Muscle layer of duodenum (tissue), 2 donors: ENCODE measurements around the gene ZNF574.

Experiments used
- H3K27ac ChIP-seq: one replicate; pipeline ENCODE4 v1.7.0; 2013; ENCODE audit warnings: mild to moderate bottlenecking, low read length
- H3K27me3 ChIP-seq: one replicate; pipeline ENCODE4 v1.7.0; 2013; ENCODE audit warnings: low read depth, mild to moderate bottlenecking, control low read depth, low read length
- H3K36me3 ChIP-seq, 2 donors: one replicate each; pipeline ENCODE4 v1.7.0; 2013; ENCODE audit warnings: low read length in 2 of 2, control low read depth in 1 of 2, mild to moderate bottlenecking in 1 of 2; ENCODE audit not compliant: insufficient read depth in 2 of 2, control insufficient read depth in 1 of 2
- H3K4me1 ChIP-seq, 2 donors: one replicate each; pipeline ENCODE4 v1.7.0; 2013; ENCODE audit warnings: low read length in 2 of 2, mild to moderate bottlenecking in 2 of 2, control low read depth in 1 of 2, moderate library complexity in 1 of 2; ENCODE audit not compliant: insufficient read depth in 2 of 2, control insufficient read depth in 1 of 2
- H3K4me3 ChIP-seq, 2 donors: one replicate each; pipeline ENCODE4 v1.7.0; 2013; ENCODE audit warnings: low read length in 2 of 2, low read depth in 1 of 2, mild to moderate bottlenecking in 1 of 2
- H3K9me3 ChIP-seq, 2 donors: one replicate each; pipeline ENCODE4 v1.7.0; 2013; ENCODE audit warnings: low read length in 2 of 2, control low read depth in 1 of 2, mild to moderate bottlenecking in 1 of 2; ENCODE audit not compliant: control insufficient read depth in 1 of 2
- donor health status: healthy.

ZNF574 gene

GRCh38 chr19:42109896-42110295 lies 33.9 kb downstream of the ZNF574 start:
- Histone ChIP-seq H3K36me3 (no peaks in the 10 kb centered on the region), H3K27ac (no peak overlapping the region), H3K4me3 (no peak overlapping the region), H3K4me1 (peaks cover 6 to 8% of the 10 kb centered on the region in 2 donors), H3K9me3 (no peaks in the 10 kb centered on the region), H3K27me3 (no peaks in the 10 kb centered on the region)

DNA sequence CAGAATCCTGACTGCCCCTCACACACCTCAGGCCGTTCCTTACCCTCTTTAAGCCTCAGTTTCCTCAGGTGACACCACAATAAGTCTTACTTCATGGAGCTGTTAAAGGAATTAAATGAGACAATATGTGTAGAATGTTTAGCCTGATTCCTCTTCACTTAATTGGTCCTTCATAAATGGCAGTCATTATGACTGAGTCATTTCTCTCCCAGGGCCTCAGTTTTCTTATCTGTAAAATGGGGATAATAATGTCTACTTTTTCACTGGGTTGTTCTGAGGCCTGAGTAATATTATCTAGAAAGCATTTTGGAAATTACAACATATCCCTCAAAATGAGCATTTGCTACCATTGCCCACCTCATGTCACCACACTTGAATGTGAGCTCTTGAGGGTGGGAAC lies 34.7 kb downstream of the ZNF574 start:
- Histone ChIP-seq H3K9me3 (no peaks in the 10 kb centered on the region), H3K4me3 (no peak overlapping the region)

DNA sequence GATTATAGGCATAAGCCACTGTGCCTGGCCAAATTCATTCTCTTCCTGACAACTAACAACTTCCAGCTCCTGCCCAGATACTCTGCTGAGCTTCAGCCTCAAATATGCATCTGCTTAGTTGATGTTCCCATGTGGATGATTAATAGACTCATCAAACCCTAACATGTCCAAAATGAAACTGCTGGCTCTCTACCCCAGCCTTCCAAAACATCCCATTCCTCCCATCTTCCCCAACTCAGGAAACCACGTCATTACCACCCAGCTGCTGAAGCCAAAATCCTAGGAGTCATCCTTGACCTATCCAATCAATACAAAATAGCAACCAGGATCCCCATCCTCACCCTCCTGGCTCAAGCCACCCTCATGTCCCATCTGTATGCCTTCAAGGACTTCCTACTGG lies 35.4 kb downstream of the ZNF574 start:
- Histone ChIP-seq H3K4me3 (no peak overlapping the region), H3K9me3 (no peaks in the 10 kb centered on the region), H3K27me3 (no peaks in the 10 kb centered on the region), H3K36me3 (no peaks in the 10 kb centered on the region), H3K4me1 (peaks cover 6 to 8% of the 10 kb centered on the region in 2 donors), H3K27ac (no peak overlapping the region)

More for the DNA sequence above, 34.7 kb downstream of the ZNF574 start:
- H3K36me3 ChIP-seq, result no peaks in the 10 kb centered on the region
- H3K27me3 ChIP-seq, result no peaks in the 10 kb centered on the region
- peaks cover 6 to 8% of the 10 kb centered on the region in 2 donors for H3K4me1 ChIP-seq
- no peak overlapping the region for H3K27ac ChIP-seq

DNA sequence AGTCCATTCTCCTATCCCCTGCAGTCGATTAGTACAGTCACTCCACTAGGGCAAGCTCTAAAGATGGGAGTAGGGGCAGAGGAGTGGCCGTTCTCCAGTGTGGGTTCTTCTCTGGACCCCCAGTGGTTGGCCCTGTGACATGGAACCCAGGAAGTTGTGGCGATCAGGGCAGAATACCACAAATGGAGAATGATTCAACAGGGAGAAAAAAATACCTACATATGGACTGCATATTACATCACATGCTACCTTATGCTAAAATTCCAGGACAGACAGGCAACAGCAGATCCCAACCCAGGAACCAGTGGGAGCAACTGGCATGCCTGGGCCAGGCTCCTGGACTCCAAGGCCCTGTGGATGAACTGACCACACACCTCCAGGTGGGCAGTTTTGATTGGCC lies 35.8 kb downstream of the ZNF574 start:
- H3K4me3 ChIP-seq, result no peak overlapping the region
- H3K9me3 ChIP-seq, result no peaks in the 10 kb centered on the region
- no peaks in the 10 kb centered on the region for H3K36me3 ChIP-seq
- H3K4me1 ChIP-seq, result peaks cover 6 to 8% of the 10 kb centered on the region in 2 donors
- H3K27me3 ChIP-seq, result no peaks in the 10 kb centered on the region
- H3K27ac ChIP-seq, result no peak overlapping the region

DNA sequence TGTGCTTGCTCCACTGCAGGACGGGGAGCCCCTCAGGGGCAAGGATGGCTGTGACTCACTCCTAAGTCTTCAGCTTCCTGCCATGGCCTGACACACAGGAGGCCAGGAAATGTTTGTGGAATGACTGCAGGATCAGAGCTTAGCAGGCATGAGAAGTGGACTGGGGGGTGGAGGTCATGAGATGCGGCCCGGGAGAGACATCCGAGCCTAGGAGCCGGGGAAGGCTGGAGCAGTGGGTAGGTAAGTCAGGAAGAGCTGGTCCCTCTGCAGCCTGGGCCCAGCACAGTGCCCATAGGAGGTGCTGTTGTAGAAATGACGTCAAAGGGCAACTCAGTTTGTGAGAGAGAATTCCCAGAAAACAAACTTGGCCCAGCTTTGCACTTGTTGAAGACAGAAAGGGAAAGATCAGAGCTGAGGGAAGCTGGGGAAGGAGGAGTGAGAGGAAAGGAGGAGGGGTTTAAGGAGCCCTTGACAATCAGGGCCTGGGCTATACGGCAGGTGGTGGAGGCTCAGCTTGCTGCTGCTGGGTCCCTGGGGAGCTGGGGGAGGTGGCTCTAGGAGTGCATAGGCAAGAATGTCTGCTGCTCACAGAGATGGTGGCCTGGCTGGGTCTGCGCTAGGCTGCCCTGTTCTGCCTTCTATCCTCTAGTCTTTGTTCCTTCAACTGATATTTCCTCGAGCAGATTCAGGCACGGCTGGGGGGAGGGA lies 37.8 kb downstream of the ZNF574 start:
- H3K27ac ChIP-seq, result peak overlapping the region; percentile 56
- no peaks in the 10 kb centered on the region for H3K9me3 ChIP-seq
- no peaks in the 10 kb centered on the region for H3K36me3 ChIP-seq
- H3K4me3 ChIP-seq, result no peak overlapping the region
- peaks cover 6 to 8% of the 10 kb centered on the region in 2 donors for H3K4me1 ChIP-seq
- no peaks in the 10 kb centered on the region for H3K27me3 ChIP-seq

DNA sequence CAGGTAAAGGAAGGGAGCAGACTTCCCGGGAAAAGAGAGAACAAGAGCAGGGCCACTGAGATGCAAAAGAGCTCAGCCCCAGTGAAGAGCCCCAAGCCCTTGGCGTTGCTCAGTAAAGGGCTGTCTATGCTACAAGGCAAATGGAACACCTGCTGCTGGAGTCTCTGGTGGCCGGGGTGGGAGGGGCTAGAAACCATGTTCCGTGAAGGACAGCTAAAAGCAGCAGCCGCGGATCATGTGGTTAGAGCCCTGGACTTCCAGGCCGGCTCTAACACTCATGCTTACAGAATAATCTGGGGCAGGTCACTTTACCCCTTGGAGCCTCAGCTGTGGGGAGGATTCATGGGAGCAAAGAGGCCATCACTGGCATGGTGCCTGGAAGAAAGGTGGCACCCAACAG lies 38.4 kb downstream of the ZNF574 start:
- H3K36me3 ChIP-seq, result no peaks in the 10 kb centered on the region

DNA sequence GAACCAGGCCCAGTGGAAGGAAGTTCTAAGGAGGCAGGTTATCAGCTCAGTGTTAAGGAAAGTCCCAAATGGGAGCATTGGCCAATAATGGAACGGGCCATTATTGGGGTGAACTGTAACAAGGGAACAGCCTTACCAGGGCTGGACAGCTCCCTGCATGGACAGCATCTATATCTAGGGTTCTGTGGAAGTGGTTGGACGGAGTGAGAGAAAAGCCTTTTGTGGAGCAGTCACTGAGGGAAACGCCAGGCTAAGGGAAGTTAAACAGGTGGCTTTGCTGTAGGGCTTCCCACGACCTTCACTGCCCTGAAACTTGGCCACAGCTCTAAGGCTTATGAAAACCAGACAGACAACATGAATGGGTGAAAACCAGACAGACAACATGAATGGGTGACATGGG lies 39.3 kb downstream of the ZNF574 start:
- Histone ChIP-seq H3K27ac (no peak overlapping the region), H3K36me3 (no peaks in the 10 kb centered on the region), H3K9me3 (no peaks in the 10 kb centered on the region)

More for the DNA sequence above, 38.4 kb downstream of the ZNF574 start:
- H3K27ac ChIP-seq, result peak overlapping the region; percentile 56
- H3K4me3 ChIP-seq, result no peak overlapping the region
- peaks cover 6 to 8% of the 10 kb centered on the region in 2 donors for H3K4me1 ChIP-seq
- no peaks in the 10 kb centered on the region for H3K27me3 ChIP-seq
- no peaks in the 10 kb centered on the region for H3K9me3 ChIP-seq

DNA sequence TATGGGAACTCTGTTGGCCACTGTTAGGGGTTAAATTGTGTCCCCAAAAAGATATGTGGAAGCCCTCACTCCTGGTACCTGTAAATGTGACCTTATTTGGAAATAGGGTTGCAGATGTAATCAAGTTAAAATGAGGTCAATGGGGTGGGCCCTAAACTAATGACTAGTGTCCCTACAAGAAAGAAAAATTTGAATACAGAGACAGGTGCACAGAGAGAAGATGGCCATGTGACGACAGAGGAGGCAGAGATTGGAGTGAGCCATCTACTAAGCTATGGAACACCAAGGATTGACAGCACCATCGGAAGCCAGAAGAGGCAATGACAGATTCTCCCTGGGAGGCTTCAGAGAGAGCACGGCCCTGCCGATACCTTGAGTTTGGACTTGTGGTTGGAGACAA lies 39.7 kb downstream of the ZNF574 start:
- Histone ChIP-seq H3K36me3 (no peaks in the 10 kb centered on the region), H3K27ac (no peak overlapping the region), H3K4me1 (peaks cover 6 to 8% of the 10 kb centered on the region in 2 donors), H3K27me3 (no peaks in the 10 kb centered on the region), H3K4me3 (no peak overlapping the region), H3K9me3 (no peaks in the 10 kb centered on the region)

More for the DNA sequence above, 39.3 kb downstream of the ZNF574 start:
- Histone ChIP-seq H3K4me1 (peaks cover 6 to 8% of the 10 kb centered on the region in 2 donors), H3K27me3 (no peaks in the 10 kb centered on the region), H3K4me3 (no peak overlapping the region)

DNA sequence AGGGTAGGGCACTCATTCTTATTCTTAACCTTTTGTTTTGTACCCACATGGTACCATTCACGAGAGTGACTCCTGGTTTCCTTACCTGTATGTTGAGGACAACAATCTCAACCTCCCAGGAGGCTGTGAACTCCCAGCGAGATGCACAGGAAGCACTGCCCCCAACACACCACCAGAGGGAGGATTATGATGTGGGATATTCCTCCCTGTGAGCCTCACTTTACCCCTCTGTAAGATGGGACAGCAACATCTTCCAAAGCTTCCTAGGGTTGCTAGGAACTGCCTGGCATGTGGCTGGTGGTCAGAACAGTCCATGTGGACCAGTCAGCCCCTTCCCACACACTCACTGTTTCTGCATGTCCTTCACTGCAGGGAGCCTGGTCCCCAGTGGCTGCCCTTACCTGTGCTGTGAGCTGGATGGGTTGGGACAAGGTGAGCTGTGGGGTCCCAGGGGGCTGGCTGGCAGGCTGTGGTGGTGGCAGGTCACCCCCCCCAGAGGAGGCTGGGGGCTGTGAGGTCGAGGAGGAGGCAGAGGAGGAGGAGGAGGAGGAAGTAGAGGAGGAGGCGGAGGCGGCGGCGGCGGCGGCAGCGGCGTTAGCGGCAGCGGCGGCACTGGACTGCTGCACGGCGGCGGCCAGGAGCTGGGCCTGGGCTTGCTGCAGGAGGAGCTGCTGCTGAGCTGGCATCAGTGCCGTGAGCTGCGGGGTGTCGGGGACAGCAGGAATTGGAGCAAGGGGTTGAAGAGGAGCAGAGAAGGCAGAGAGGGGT lies 40.5 kb downstream of the ZNF574 start:
- H3K4me1 ChIP-seq, result peaks cover 6 to 8% of the 10 kb centered on the region in 2 donors
- H3K27me3 ChIP-seq, result no peaks in the 10 kb centered on the region
- no peak overlapping the region for H3K4me3 ChIP-seq
- no peaks in the 10 kb centered on the region for H3K36me3 ChIP-seq
- H3K27ac ChIP-seq, result no peak overlapping the region
- H3K9me3 ChIP-seq, result no peaks in the 10 kb centered on the region

- Histone ChIP-seq H3K27me3 (no peaks in the 10 kb centered on the region), H3K36me3 (no peaks in the 10 kb centered on the region), H3K27ac (no peak overlapping the region), H3K4me3 (no peak overlapping the region), H3K9me3 (no peaks in the 10 kb centered on the region), H3K4me1 (peaks cover 6 to 8% of the 10 kb centered on the region in 2 donors)
These were observed 41.1 kb downstream of the ZNF574 start for GRCh38 chr19:42117076-42117475.

GRCh38 chr19:42120276-42120980 lies 44.5 kb downstream of the ZNF574 start:
- H3K4me3 ChIP-seq, result no peak overlapping the region
- no peaks in the 10 kb centered on the region for H3K36me3 ChIP-seq
- no peak overlapping the region for H3K27ac ChIP-seq
- H3K9me3 ChIP-seq, result no peaks in the 10 kb centered on the region
- H3K27me3 ChIP-seq, result no peaks in the 10 kb centered on the region
- no peaks in the 10 kb centered on the region for H3K4me1 ChIP-seq
